ENCODE results near the gene C1QTNF2.

Gene C1QTNF2

DNA sequence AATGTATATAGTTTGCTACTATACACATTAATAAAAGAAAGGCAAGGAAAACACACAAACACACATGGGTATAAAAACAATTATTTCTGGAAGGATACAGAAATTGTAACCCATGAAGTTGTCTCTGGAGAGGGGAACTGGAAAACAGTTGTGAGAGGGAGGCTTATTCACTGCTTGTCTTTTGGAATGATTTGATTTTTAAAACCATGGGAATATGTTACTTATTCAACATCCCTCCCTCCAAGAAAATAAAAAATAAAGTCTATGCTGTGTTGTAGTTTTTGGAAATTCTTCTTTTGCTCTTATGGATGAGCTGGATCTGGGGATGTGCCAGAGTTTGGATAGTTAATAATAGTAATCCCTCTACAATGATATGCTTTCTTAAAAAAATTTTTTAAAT, 6.0 kb upstream of the C1QTNF2 start:
- FAIRE-seq (no peak), DNase-seq (ENCODE audit: insufficient read length, low spot score) (no peak)
- TF ChIP-seq POU2F2 (IDR thresholded peaks at IDR 0.05; ENCODE audit: low read depth, low read length) = no peak

DNA sequence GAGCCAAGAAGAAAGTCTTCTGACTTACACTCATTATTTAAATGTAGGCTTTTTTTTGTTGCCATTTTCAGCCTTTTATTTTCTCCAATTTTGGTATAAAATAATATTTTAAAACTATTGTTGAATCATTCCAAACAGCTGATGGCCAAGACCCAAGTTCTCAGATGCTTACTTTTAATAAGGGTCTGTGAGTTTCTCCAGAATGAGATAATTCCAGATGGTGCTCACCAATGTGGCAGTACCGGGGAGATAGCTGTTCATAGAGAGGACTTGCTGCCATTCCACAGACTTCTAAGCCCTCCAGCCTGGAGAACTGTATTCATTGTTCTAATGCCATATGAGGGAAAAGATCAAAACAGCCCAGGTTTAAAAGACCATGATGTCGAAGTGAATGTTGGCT, 5.3 kb upstream of the C1QTNF2 start:
- FAIRE-seq (no peak), DNase-seq (ENCODE audit: insufficient read length, low spot score) (no peak)
- TF ChIP-seq PAX5 (IDR thresholded peaks at IDR 0.05; ENCODE audit: insufficient read depth, low read length, severe bottlenecking) (no peak), TAF1 (IDR thresholded peaks at IDR 0.05; ENCODE audit: low read depth, low read length) (no peak), POLR2A (IDR thresholded peaks at IDR 0.05; ENCODE audit: low read depth, low read length) (no peak), SPI1 (IDR thresholded peaks at IDR 0.05; ENCODE audit: low read depth, low read length) (no peak), POU2F2 (IDR thresholded peaks at IDR 0.05; ENCODE audit: low read depth, low read length) (no peak), POLR2AphosphoS5 (IDR thresholded peaks at IDR 0.05; ENCODE audit: low read depth, low read length) (no peak)

DNA sequence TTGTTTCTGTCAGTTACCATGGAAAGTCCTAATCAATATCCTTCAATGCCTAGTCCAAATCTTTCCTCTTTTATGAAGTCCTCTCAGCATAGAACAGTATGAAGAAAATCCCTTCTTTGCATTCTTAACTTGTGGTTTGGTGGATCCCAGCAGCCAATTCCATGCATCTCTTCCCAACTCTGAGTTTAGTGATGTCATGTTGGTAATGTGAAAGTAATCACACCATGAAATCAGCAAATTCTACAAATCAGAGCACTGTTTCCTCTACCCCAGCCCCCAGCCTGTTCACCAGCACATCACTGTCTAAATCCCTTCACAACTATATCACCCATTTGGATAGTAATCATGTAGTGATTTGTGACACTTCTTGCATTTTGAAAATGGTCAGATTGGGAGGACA, 4.7 kb upstream of the C1QTNF2 start:
- TF ChIP-seq POLR2AphosphoS5 (IDR thresholded peaks at IDR 0.05; ENCODE audit: low read depth, low read length) (no peak), PAX5 (IDR thresholded peaks at IDR 0.05; ENCODE audit: insufficient read depth, low read length, severe bottlenecking) (no peak), TAF1 (IDR thresholded peaks at IDR 0.05; ENCODE audit: low read depth, low read length) (no peak)
- FAIRE-seq (no peak), DNase-seq (ENCODE audit: insufficient read length, low spot score) (no peak)

DNA sequence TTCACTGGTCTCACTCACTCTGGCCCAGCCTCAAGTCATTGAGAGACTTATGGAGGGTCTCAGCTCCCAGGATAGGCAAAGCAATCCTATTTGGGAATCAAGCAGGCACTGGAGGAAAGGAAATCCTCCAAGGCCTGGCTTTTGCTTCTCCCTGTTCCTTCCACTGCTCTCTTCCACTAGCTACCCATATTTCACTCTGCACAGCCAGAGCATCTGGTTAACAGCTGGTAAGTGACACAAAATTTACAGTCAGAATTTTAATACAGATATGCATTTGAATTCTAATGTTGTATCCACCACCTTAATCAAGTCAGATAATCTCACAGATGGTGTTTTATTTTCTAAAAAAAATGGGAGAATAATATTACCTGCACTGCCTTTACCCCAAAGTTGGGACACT, 868 bp upstream of the C1QTNF2 start:
- DNase-seq (ENCODE audit: insufficient read length, low spot score) = no peak
- TF ChIP-seq SPI1 (IDR thresholded peaks at IDR 0.05; ENCODE audit: low read depth, low read length) = no peak
- TF ChIP-seq POU2F2 (IDR thresholded peaks at IDR 0.05; ENCODE audit: low read depth, low read length) = no peak
- no peak for TF ChIP-seq PAX5 (IDR thresholded peaks at IDR 0.05; ENCODE audit: insufficient read depth, low read length, severe bottlenecking)
- no peak for TF ChIP-seq TAF1 (IDR thresholded peaks at IDR 0.05; ENCODE audit: low read depth, low read length)
- TF ChIP-seq POLR2AphosphoS5 (IDR thresholded peaks at IDR 0.05; ENCODE audit: low read depth, low read length) = no peak
- no peak for TF ChIP-seq POLR2A (IDR thresholded peaks at IDR 0.05; ENCODE audit: low read depth, low read length)
- FAIRE-seq = no peak

DNA sequence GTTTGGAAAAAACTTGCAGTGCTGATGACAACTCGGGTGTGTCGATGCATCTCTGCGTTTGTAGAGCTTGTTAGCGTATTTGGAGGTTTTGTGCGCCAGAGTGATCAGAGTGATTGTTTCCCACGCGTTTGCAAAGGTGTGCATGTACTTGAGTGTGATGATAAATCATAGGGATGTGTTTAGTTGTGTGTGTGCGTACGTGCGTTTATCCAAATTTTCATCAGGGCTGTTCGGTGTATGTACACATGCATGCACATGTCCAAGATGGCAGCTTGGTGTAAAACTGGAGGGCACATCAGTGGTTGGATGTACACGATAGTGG, 248 bp upstream of the C1QTNF2 start:
- TF ChIP-seq PAX5 (IDR thresholded peaks at IDR 0.05; ENCODE audit: insufficient read depth, low read length, severe bottlenecking) = no peak
- TF ChIP-seq POU2F2 (IDR thresholded peaks at IDR 0.05; ENCODE audit: low read depth, low read length) = no peak
- TF ChIP-seq SPI1 (IDR thresholded peaks at IDR 0.05; ENCODE audit: low read depth, low read length) = no peak
- TF ChIP-seq POLR2AphosphoS5 (IDR thresholded peaks at IDR 0.05; ENCODE audit: low read depth, low read length) = no peak
- TF ChIP-seq POLR2A (IDR thresholded peaks at IDR 0.05; ENCODE audit: low read depth, low read length) = no peak
- TF ChIP-seq TAF1 (IDR thresholded peaks at IDR 0.05; ENCODE audit: low read depth, low read length) = no peak
- peak; percentile 41 for FAIRE-seq
- no peak for DNase-seq (ENCODE audit: insufficient read length, low spot score)

DNA sequence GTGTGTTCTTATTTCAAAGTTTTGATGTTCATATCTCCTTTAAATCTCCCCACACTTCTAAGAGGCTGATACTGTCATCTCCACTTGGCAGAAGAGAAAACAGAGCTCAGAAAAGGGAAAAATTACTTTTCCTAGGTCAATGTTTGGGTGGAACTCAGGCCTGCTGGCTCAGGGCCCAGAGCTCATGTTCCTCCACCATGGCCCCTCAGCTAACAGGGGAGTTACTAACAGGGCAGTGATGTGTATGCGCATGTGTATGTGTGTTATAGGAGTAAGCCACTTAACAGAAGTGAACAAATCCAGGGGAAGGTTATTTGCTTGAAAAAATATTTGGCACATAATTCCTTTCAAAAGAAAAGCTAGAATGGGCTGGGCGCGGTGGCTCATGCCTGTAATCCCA, 2.5 kb downstream of the C1QTNF2 start:
- FAIRE-seq = no peak
- DNase-seq (ENCODE audit: insufficient read length, low spot score) = no peak
- TF ChIP-seq TAF1 (IDR thresholded peaks at IDR 0.05; ENCODE audit: low read depth, low read length) (no peak), SPI1 (IDR thresholded peaks at IDR 0.05; ENCODE audit: low read depth, low read length) (no peak), POLR2AphosphoS5 (IDR thresholded peaks at IDR 0.05; ENCODE audit: low read depth, low read length) (no peak), PAX5 (IDR thresholded peaks at IDR 0.05; ENCODE audit: insufficient read depth, low read length, severe bottlenecking) (no peak), POU2F2 (IDR thresholded peaks at IDR 0.05; ENCODE audit: low read depth, low read length) (no peak), POLR2A (IDR thresholded peaks at IDR 0.05; ENCODE audit: low read depth, low read length) (no peak)

DNA sequence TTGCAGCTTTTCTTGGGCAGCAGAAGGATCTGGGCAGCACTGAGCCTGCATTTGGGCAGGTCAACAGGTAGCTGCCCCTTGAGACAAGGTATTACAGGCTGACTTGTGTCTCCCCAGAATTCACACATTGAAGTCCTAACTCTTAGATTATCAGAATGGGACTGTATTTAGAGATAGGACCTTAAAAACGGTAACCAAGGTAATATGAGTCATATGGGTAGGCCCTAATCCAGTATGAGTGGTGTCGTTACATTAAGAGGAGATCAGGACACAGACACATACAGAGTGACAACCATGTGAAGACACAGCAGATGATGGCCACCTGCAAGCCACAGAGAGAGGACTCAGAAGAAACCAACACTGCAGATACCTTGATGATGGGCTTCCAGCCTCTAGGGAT, 3.2 kb downstream of the C1QTNF2 start:
- FAIRE-seq = no peak
- TF ChIP-seq POLR2AphosphoS5 (IDR thresholded peaks at IDR 0.05; ENCODE audit: low read depth, low read length) (no peak), POU2F2 (IDR thresholded peaks at IDR 0.05; ENCODE audit: low read depth, low read length) (no peak), SPI1 (IDR thresholded peaks at IDR 0.05; ENCODE audit: low read depth, low read length) (no peak), POLR2A (IDR thresholded peaks at IDR 0.05; ENCODE audit: low read depth, low read length) (no peak), PAX5 (IDR thresholded peaks at IDR 0.05; ENCODE audit: insufficient read depth, low read length, severe bottlenecking) (no peak), TAF1 (IDR thresholded peaks at IDR 0.05; ENCODE audit: low read depth, low read length) (no peak)
- no peak for DNase-seq (ENCODE audit: insufficient read length, low spot score)

DNA sequence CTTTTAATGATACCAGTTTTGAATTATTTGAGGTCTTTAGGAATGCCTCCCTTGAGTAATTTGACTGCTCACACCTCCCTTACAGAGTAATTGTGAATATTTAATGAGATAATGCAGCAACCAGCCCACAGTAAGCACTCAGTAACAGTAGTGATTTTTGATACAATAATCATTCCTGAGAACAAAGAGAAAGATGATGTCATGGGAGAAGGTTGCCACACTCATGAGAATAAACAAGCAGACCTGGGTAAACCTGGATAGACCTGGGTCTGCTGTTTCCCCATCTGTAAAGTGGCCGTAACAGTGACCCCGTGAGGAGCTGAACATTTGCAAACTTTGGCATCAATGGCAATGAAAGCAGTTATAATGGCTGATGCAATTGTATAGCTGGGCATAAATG, 4.2 kb downstream of the C1QTNF2 start:
- TF ChIP-seq POLR2A (IDR thresholded peaks at IDR 0.05; ENCODE audit: low read depth, low read length) (no peak), SPI1 (IDR thresholded peaks at IDR 0.05; ENCODE audit: low read depth, low read length) (no peak), TAF1 (IDR thresholded peaks at IDR 0.05; ENCODE audit: low read depth, low read length) (no peak), PAX5 (IDR thresholded peaks at IDR 0.05; ENCODE audit: insufficient read depth, low read length, severe bottlenecking) (no peak), POU2F2 (IDR thresholded peaks at IDR 0.05; ENCODE audit: low read depth, low read length) (no peak), POLR2AphosphoS5 (IDR thresholded peaks at IDR 0.05; ENCODE audit: low read depth, low read length) (no peak)
- DNase-seq (ENCODE audit: insufficient read length, low spot score) (no peak), FAIRE-seq (no peak)

DNA sequence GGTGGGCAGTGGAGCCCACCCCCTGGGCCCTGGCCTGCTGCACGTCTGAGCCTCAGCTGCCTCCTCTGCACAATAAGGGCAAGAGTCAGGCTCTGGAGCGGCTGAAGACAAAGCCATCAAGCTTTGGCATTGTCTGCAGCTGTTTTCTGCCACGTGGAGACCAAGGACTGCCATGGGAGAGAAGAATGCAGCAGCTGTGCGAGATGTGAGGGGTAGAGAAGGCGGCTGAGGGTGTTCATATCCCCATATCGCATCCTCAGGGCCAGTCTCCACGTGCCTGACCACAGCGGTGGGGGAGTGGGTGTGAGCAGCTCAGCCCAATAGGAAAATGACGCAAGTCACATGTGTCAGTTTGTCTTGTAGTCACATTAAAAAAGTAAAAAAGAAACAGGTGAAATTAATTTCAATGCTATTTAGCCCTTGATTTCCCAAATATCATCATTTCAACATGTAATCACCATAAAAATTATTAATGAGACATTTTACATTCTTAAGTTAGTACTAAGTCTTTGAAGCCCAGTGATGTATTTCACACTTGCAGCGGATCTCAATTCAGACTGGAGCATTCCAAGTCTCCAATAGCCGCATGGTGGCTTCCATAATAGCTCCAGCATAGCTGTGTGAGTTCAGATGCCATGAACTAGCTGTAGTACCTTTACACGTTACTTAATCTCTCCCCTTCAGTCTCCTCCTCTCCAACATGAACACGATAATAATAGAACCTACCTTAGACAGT, 6.6 kb downstream of the C1QTNF2 start:
- TF ChIP-seq POU2F2 (IDR thresholded peaks at IDR 0.05; ENCODE audit: low read depth, low read length) (no peak), PAX5 (IDR thresholded peaks at IDR 0.05; ENCODE audit: insufficient read depth, low read length, severe bottlenecking) (no peak), POLR2AphosphoS5 (IDR thresholded peaks at IDR 0.05; ENCODE audit: low read depth, low read length) (no peak), POLR2A (IDR thresholded peaks at IDR 0.05; ENCODE audit: low read depth, low read length) (no peak), TAF1 (IDR thresholded peaks at IDR 0.05; ENCODE audit: low read depth, low read length) (no peak), SPI1 (IDR thresholded peaks at IDR 0.05; ENCODE audit: low read depth, low read length) (no peak)
- DNase-seq (ENCODE audit: insufficient read length, low spot score) (no peak), FAIRE-seq (no peak)

DNA sequence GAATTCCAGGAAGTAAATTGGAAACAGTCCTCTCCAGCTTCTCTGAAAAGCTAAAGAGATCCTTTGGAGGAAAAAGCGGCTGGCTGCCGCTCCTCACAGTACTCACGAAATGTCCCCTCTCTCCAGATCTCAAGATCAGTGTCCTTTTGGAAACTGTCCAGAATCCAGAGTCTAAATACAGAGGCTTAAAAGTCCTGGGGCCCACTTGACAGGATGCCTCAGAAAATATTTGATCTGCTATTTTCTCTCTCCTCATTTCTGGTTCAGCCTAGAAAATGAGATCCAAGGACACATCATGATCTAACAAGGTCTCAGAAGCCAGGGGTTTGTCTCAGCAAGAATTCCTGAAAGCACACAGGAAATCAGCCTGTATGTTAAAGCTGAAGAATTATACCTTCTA, 7.2 kb downstream of the C1QTNF2 start:
- no peak for DNase-seq (ENCODE audit: insufficient read length, low spot score)
- TF ChIP-seq PAX5 (IDR thresholded peaks at IDR 0.05; ENCODE audit: insufficient read depth, low read length, severe bottlenecking) (no peak), SPI1 (IDR thresholded peaks at IDR 0.05; ENCODE audit: low read depth, low read length) (no peak), POLR2A (IDR thresholded peaks at IDR 0.05; ENCODE audit: low read depth, low read length) (no peak), POLR2AphosphoS5 (IDR thresholded peaks at IDR 0.05; ENCODE audit: low read depth, low read length) (no peak), POU2F2 (IDR thresholded peaks at IDR 0.05; ENCODE audit: low read depth, low read length) (no peak), TAF1 (IDR thresholded peaks at IDR 0.05; ENCODE audit: low read depth, low read length) (no peak)
- FAIRE-seq = no peak

All from GM12891 (cell line).